Left lung (tissue), 8 donors: ENCODE measurements around the gene LDLRAD3. TPM values are rescaled to one million over a fixed set of nuclear protein-coding genes. Genes with fewer than 3 reads are reported as not detected.

Experiments used
- microRNA-seq, 2 donors: library from miRNA; unstranded; fragments of <30 nt; microRNA quantifications; one replicate each; pipeline ENCODE4, GENCODE V29; 2019
- polyA plus RNA-seq, 6 donors: library from polyadenylated mRNA; unstranded; fragments of 120-200 nt; gene quantifications; one replicate each; pipeline ENCODE4 v1.2.1, GENCODE V29; 2013; ENCODE audit not compliant: insufficient read length in 6 of 6
- total RNA-seq, 2 donors: library from RNA; stranded (reverse); fragmentation: NEBNext Ultra II Directional; extraction: Animal tissue kit (Norgen Biotek cat#: 25700); gene quantifications; one replicate each; pipeline ENCODE4 v1.2.1, GENCODE V29; 2021
- donor health status: DM: no; HTN: yes; CAD: no.
- donor health status: DM: no; HTN: no; CAD: no.

LDLRAD3 gene
- total and polyA plus RNA-seq, 8 donors = 7.1 to 18.2 (median 16.8) TPM

Small RNA genes within 50 kb of the gene (microRNA-seq; reads per million reads assigned to microRNA genes)
- gene MIR3973 = 0 reads per million in 2 donors
